ENCODE data around the gene XXYLT1.

GRCh38 chr3:195240939-195241338, 30.0 kb downstream of the XXYLT1 start:
- TF ChIP-seq CTCF (IDR thresholded peaks at IDR 0.05) (no peak), POLR2A (IDR thresholded peaks at IDR 0.05) (no peak)

All from adrenal gland (tissue), 5 donors.